ENCODE results near the gene PPL. TPM values are rescaled to one million over a fixed set of nuclear protein-coding genes. Genes with fewer than 3 reads are reported as not detected.

The PPL gene
- total and polyA plus RNA-seq, 3 experiments from 2014 or later, result 0.29 TPM; not detected in 2

DNA sequence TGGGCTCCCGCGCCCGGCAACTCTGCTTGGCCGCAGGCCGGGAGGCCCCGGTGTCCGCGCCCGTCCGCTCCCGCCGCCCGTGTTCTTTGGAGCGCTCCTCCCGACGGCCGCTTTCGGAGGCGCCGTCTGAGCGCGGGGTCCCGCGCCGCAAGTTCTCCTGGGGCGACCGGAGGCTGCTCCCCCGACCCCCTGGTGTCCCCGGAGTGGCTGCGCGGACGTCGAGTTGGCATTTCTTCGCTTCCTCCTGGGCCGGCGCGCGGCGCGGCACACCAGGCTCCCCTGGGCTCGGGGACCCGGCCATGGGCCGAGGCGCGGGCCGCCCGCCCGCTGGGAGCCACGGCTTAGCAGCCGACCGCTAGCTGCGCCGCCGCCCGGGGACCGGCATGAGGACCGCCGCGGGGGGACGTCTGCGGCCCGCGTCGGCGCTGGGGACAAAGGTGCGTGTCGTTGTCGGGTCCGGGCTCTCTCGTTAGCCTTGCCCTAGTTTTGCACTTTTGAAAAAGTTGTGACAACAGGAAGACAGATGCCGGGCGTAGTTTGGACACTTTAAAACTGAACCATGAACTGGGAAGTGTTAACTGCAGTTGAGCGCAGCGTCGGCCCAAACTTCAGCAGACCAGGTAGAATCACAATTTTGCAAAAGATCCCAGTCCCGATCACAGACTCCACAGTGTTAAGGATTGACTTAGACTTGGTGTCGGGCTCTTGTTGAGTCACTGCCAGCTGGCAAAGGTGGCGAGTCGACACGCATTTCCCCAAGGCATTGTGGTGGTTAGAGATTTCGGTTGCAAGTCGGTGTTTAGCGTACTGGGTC, 89.0 kb downstream of the PPL start:
- peaks cover 9% of the 10 kb centered on the region for H3K36me3 ChIP-seq (ENCODE audit: insufficient read depth, low read length)
- H3K4me1 ChIP-seq (ENCODE audit: insufficient read depth, low read length), result peaks cover 49% of the 10 kb centered on the region
- POLR2A ChIA-PET, result interaction anchor here (1.0 to 1.6 kb wide), 3 partner anchors 45 to 113 kb away, joined by 3 to 4 read pairs (median 4); partner anchors contain the start of genes DNAAF8 and ROGDI
- H3K9me3 ChIP-seq (ENCODE audit: low read length), result no peaks in the 10 kb centered on the region
- peak in 2 of 5 donors; percentile 9 to 20 for DNase-seq
- peak overlapping the region; percentile 89 for H3K27ac ChIP-seq (ENCODE audit: low read depth, low read length)
- H3K4me1 Mint-ChIP-seq, result peaks cover 57 to 74% (median 66%) of the 10 kb centered on the region in 3 donors
- peak overlapping the region; percentile 81 to 96 (median 94) for H3K27ac Mint-ChIP-seq
- H3K4me3 ChIP-seq (ENCODE audit: low read length), result peak overlapping the region; percentile 77
- H3K27me3 Mint-ChIP-seq, result no peaks in the 10 kb centered on the region
- peaks cover 0 to 38% (median 9%) of the 10 kb centered on the region in 3 donors for H3K36me3 Mint-ChIP-seq
- H3K9me3 Mint-ChIP-seq, result no peaks in the 10 kb centered on the region
- peak overlapping the region; percentile 87 to 97 (median 92) for H3K4me3 Mint-ChIP-seq
- no peaks in the 10 kb centered on the region for H3K27me3 ChIP-seq (ENCODE audit: insufficient read depth, low read length, poor library complexity, severe bottlenecking)
- CTCF ChIA-PET, result no interaction called here

DNA sequence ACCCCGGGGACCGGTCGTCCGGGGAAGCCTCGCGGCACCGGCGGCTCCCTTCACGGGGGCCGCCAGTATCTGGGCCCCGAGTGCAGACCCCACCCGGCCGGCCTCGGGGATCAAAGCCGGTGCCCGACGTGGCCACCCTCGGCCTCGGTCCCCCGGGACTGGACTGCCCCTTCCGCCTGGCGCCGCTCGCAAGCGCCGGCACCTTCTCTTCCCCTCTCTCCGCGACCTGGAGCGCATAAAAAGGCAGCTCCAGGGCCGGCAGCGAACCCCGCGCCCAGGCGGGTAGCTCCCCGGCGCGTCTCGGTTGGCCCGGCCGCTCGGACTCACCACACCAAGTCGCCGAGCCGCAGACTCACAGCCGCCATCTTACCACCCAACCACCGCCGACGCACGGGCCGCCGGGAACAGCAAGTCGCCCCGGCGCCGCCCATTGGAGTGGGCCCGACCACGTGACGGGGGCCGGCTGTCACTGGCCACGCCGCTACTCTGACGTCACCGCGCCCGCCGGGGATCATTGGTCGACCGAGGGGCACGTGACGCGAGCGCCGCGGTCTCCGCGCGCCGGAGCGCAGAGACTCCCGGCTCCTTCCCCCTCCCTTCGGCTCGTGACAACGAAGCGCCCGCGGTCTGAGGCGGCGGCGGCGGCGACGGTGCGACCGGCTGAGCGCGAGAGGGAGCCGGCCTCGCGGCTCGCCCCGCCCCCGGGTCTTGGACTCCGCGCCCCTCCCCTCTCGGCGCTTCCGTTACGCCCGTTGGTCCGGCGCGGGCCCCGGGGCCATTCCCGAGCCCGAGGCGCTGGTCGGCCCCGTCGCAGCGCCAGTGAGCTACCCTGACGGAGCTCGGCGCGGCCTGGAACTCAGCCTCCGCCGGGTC, 89.8 kb downstream of the PPL start, which contains the start of the genes GLYR1 and UBN1:
Gene GLYR1 (minus strand): TSS at position 388 of the 873 bp plus-strand sequence. CDS start 23 bp downstream, at position 365.
Gene UBN1 (plus strand): TSS at position 581 of the 873 bp plus-strand sequence. CDS start 5,437 bp downstream, outside the sequence.
- Histone ChIP-seq H3K4me1 (ENCODE audit: insufficient read depth, low read length) (peaks cover 49% of the 10 kb centered on the region), H3K36me3 (ENCODE audit: insufficient read depth, low read length) (peaks cover 15% of the 10 kb centered on the region), H3K27me3 (ENCODE audit: insufficient read depth, low read length, poor library complexity, severe bottlenecking) (no peaks in the 10 kb centered on the region), H3K27ac (ENCODE audit: low read depth, low read length) (peak within 1 kb of the TSS; percentile 89), H3K4me3 (ENCODE audit: low read length) (peak within 1 kb of the TSS; percentile 77), H3K9me3 (ENCODE audit: low read length) (no peaks in the 10 kb centered on the region)
- peak; percentile 98 to 100 (median 100) for DNase-seq
- POLR2A ChIA-PET, result interaction anchor here (1.0 to 1.6 kb wide), 3 partner anchors 45 to 112 kb away, joined by 3 to 4 read pairs (median 4); partner anchors contain the start of genes DNAAF8 and ROGDI
- no peaks in the 10 kb centered on the region for H3K9me3 Mint-ChIP-seq
- H3K27ac Mint-ChIP-seq, result peak within 1 kb of the TSS; percentile 90 to 98 (median 96)
- H3K36me3 Mint-ChIP-seq, result peaks cover 0 to 37% (median 9%) of the 10 kb centered on the region in 3 donors
- CTCF ChIA-PET, result no interaction called here
- H3K4me3 Mint-ChIP-seq, result peak within 1 kb of the TSS; percentile 88 to 97 (median 92)
- no peaks in the 10 kb centered on the region for H3K27me3 Mint-ChIP-seq
- H3K4me1 Mint-ChIP-seq, result peaks cover 55 to 66% (median 60%) of the 10 kb centered on the region in 3 donors

DNA sequence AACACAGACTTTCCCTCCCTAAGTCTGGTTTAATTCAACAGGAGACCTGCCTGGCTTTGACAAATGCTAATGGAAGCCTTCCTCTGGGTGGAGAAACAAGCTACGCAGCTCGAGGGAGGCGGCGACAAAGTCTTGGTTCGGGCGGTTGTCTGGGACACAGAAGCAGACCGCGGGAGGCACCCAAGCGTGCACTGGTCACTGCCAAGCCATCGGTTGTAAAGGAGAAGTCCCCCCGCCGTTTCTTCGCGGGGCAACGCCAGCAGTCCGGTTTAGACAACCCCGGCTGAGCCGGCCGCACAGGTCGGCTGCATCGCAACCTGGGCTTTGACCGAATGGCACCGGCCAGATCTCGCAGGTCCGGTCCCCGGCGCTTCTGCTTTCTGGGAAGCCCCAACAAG, 90.4 kb downstream of the PPL start:
- ChIA-PET CTCF (no interaction called here), POLR2A (interaction anchor here (1.6 kb wide), 1 partner anchor 44 kb away, joined by 4 read pairs; the partner anchor contains the start of gene ROGDI)
- peak in 4 of 5 donors; percentile 6 to 12 (median 8) for DNase-seq
- H3K9me3 Mint-ChIP-seq, result no peaks in the 10 kb centered on the region
- H3K27me3 ChIP-seq (ENCODE audit: insufficient read depth, low read length, poor library complexity, severe bottlenecking), result no peaks in the 10 kb centered on the region
- H3K4me1 ChIP-seq (ENCODE audit: insufficient read depth, low read length), result peaks cover 48% of the 10 kb centered on the region
- peak overlapping the region; percentile 89 for H3K27ac ChIP-seq (ENCODE audit: low read depth, low read length)
- no peaks in the 10 kb centered on the region for H3K9me3 ChIP-seq (ENCODE audit: low read length)
- peak overlapping the region; percentile 78 to 97 (median 95) for H3K27ac Mint-ChIP-seq
- H3K36me3 Mint-ChIP-seq, result peaks cover 0 to 43% (median 9%) of the 10 kb centered on the region in 3 donors
- peak overlapping the region; percentile 55 for H3K4me3 ChIP-seq (ENCODE audit: low read length)
- peak overlapping the region; percentile 85 to 93 (median 88) for H3K4me3 Mint-ChIP-seq
- no peaks in the 10 kb centered on the region for H3K27me3 Mint-ChIP-seq
- H3K36me3 ChIP-seq (ENCODE audit: insufficient read depth, low read length), result peaks cover 16% of the 10 kb centered on the region
- peaks cover 50 to 60% (median 54%) of the 10 kb centered on the region in 3 donors for H3K4me1 Mint-ChIP-seq

DNA sequence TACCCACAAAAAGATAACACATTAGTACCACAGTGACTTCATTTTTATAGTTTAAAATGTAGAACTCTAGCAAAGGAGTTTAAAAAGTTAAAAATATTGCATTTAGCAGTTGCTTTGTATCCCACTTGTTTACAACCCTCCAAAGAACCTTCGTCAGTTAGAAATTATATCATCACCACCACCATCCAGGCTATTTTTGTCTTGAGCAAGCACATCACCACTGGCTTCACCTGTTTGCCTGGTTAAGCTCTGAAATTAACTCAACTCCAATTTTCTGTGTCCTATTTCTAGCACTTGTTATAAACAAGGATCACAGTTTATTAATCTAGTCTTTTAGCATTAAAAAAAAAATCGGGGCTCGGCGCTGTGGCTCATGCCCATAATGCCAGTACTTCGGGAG, 96.0 kb downstream of the PPL start:
- Mint-ChIP-seq H3K4me3 (no peak overlapping the region), H3K27ac (peak overlapping the region in 4 of 8 donors; percentile 10 to 52 (median 25)), H3K36me3 (peaks cover 7 to 87% (median 21%) of the 10 kb centered on the region in 3 donors), H3K9me3 (no peaks in the 10 kb centered on the region), H3K27me3 (no peaks in the 10 kb centered on the region), H3K4me1 (peaks cover 12 to 33% (median 31%) of the 10 kb centered on the region in 3 donors)
- POLR2A ChIA-PET, result no interaction called here
- Histone ChIP-seq H3K4me1 (ENCODE audit: insufficient read depth, low read length) (peaks cover 12% of the 10 kb centered on the region), H3K27ac (ENCODE audit: low read depth, low read length) (no peak overlapping the region), H3K4me3 (ENCODE audit: low read length) (no peak overlapping the region), H3K36me3 (ENCODE audit: insufficient read depth, low read length) (peaks cover 35% of the 10 kb centered on the region), H3K9me3 (ENCODE audit: low read length) (no peaks in the 10 kb centered on the region), H3K27me3 (ENCODE audit: insufficient read depth, low read length, poor library complexity, severe bottlenecking) (no peaks in the 10 kb centered on the region)
- CTCF ChIA-PET, result no interaction called here
- DNase-seq, result no peak

DNA sequence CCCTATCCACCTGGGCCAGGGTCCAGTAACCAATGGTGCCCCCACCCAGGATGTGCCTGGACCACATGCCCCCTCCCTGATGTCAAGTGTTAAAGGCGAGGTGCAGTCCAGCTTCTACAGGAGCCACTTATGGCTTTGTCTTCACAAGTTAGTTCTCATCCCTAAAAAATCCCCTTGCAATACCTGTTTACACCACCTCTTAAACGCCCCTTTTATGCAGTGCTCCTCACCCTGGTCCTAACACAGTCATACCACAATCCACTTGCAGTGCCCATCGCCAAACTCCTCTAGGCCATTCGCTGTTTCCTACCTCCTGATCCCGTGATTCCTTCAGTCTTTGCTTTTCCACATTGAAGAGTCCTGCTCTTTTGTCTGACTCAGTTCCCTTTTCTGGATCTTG, 97.0 kb downstream of the PPL start:
- Mint-ChIP-seq H3K27me3 (no peaks in the 10 kb centered on the region), H3K36me3 (peaks cover 7 to 86% (median 21%) of the 10 kb centered on the region in 3 donors), H3K9me3 (no peaks in the 10 kb centered on the region), H3K4me1 (peaks cover 4 to 23% (median 20%) of the 10 kb centered on the region in 3 donors), H3K27ac (peak overlapping the region in 4 of 8 donors; percentile 13 to 65 (median 28)), H3K4me3 (no peak overlapping the region)
- Histone ChIP-seq H3K4me1 (ENCODE audit: insufficient read depth, low read length) (peaks cover 2% of the 10 kb centered on the region), H3K27me3 (ENCODE audit: insufficient read depth, low read length, poor library complexity, severe bottlenecking) (no peaks in the 10 kb centered on the region), H3K9me3 (ENCODE audit: low read length) (no peaks in the 10 kb centered on the region), H3K36me3 (ENCODE audit: insufficient read depth, low read length) (peaks cover 35% of the 10 kb centered on the region), H3K27ac (ENCODE audit: low read depth, low read length) (no peak overlapping the region), H3K4me3 (ENCODE audit: low read length) (no peak overlapping the region)
- POLR2A ChIA-PET, result no interaction called here
- CTCF ChIA-PET, result no interaction called here
- no peak for DNase-seq

DNA sequence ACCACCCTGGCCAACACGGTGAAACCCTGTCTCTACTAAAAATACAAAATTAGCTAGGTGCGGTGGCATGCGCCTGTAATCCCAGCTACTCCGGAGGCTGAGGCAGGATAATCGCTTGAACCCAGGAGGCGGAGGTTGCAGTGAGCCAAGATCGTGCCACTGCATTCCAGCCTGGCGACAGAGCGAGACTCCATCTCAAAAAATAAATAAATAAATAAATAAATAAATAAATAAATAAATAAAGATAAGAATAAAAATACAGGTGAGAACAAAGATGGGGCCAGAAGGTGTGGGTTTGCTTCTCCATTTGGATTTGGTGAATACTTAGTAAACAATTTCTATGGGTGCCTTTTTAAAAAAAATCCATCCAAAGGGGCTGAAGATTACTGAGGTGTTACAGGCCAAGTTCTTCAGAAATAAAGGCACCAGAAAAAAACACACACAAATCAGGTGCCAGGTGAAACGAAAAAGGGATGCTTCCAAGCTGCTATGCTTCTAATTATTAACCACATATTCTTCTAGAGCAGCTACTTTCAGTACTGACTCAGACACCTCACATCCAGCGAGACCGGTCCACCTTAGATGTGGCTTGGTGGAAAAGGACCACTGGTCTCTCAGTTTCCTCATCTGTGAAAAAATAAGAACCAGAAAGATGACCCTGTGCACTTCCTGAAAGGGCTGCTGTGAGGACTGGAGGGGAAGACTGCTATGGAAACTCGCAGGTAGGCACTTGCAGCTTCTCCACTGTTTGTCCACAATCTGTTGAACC, 99.0 kb downstream of the PPL start:
- peaks cover 35% of the 10 kb centered on the region for H3K36me3 ChIP-seq (ENCODE audit: insufficient read depth, low read length)
- no peak for DNase-seq
- no peak overlapping the region for H3K27ac ChIP-seq (ENCODE audit: low read depth, low read length)
- no peak overlapping the region for H3K27ac Mint-ChIP-seq
- ChIA-PET CTCF (no interaction called here), POLR2A (no interaction called here)
- no peaks in the 10 kb centered on the region for H3K4me1 ChIP-seq (ENCODE audit: insufficient read depth, low read length)
- H3K4me3 Mint-ChIP-seq, result peak overlapping the region in 1 of 7 donors; percentile 13
- H3K4me1 Mint-ChIP-seq, result peaks cover 5 to 27% (median 26%) of the 10 kb centered on the region in 3 donors
- no peaks in the 10 kb centered on the region for H3K9me3 Mint-ChIP-seq
- H3K36me3 Mint-ChIP-seq, result peaks cover 7 to 81% (median 15%) of the 10 kb centered on the region in 3 donors
- H3K27me3 Mint-ChIP-seq, result no peaks in the 10 kb centered on the region
- no peaks in the 10 kb centered on the region for H3K27me3 ChIP-seq (ENCODE audit: insufficient read depth, low read length, poor library complexity, severe bottlenecking)
- no peaks in the 10 kb centered on the region for H3K9me3 ChIP-seq (ENCODE audit: low read length)
- no peak overlapping the region for H3K4me3 ChIP-seq (ENCODE audit: low read length)

DNA sequence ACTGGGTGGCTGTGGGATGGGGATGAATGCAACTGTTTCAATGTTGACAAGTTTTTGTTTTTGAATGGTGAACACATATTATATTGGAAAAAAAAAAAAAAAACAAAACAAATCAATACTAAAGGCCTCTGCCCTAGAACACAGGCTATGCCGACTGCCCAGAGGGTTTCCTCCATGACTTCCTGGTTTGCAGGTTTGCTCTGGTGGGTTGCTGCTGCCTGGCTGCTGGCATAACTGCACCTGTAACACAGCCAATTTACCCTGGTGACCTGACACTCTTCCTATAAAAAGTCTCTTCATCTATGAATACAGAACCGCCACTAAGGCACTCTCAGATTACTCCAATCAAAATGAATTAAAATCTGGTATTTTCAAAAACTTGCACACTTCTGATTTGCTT, 100.2 kb downstream of the PPL start:
- H3K27me3 ChIP-seq (ENCODE audit: insufficient read depth, low read length, poor library complexity, severe bottlenecking), result no peaks in the 10 kb centered on the region
- Mint-ChIP-seq H3K36me3 (peaks cover 7 to 83% (median 17%) of the 10 kb centered on the region in 3 donors), H3K27me3 (no peaks in the 10 kb centered on the region), H3K9me3 (no peaks in the 10 kb centered on the region), H3K27ac (peak overlapping the region in 5 of 8 donors; percentile 29 to 67 (median 51)), H3K4me3 (no peak overlapping the region), H3K4me1 (peaks cover 6 to 31% (median 28%) of the 10 kb centered on the region in 3 donors)
- DNase-seq, result no peak
- no peak overlapping the region for H3K4me3 ChIP-seq (ENCODE audit: low read length)
- ChIA-PET CTCF (no interaction called here), POLR2A (no interaction called here)
- peaks cover 40% of the 10 kb centered on the region for H3K36me3 ChIP-seq (ENCODE audit: insufficient read depth, low read length)
- no peak overlapping the region for H3K27ac ChIP-seq (ENCODE audit: low read depth, low read length)
- no peaks in the 10 kb centered on the region for H3K4me1 ChIP-seq (ENCODE audit: insufficient read depth, low read length)
- no peaks in the 10 kb centered on the region for H3K9me3 ChIP-seq (ENCODE audit: low read length)

Measured in CD8-positive, alpha-beta memory T cell (primary cell).